ENCODE data around the gene LSM3. TPM values are rescaled to one million over a fixed set of nuclear protein-coding genes. Genes with fewer than 3 reads are reported as not detected.
A peak's percentile ranks its signal among the peaks of the same experiment; 100 is the strongest.

The LSM3 gene
- total RNA-seq, 1 experiment from 2014 or later = 49.4 TPM

- DNase-seq (ENCODE audit: low spot score) = peak; percentile 83
These were observed 35.1 kb upstream of the LSM3 start for GRCh38 chr3:14143271-14144225.

GRCh38 chr3:14144423-14145075 lies 34.1 kb upstream of the LSM3 start:
- peak; percentile 97 for DNase-seq (ENCODE audit: low spot score)

GRCh38 chr3:14145236-14145635 lies 33.4 kb upstream of the LSM3 start:
- DNase-seq (ENCODE audit: low spot score) = peak; percentile 23

GRCh38 chr3:14145670-14146380 lies 32.8 kb upstream of the LSM3 start:
- no peak for DNase-seq (ENCODE audit: low spot score)

GRCh38 chr3:14146381-14147065 lies 32.1 kb upstream of the LSM3 start:
- DNase-seq (ENCODE audit: low spot score) = no peak

- DNase-seq (ENCODE audit: low spot score) = no peak
These were observed 31.6 kb upstream of the LSM3 start for GRCh38 chr3:14147066-14147435.

- DNase-seq (ENCODE audit: low spot score) = no peak
These were observed 31.0 kb upstream of the LSM3 start for GRCh38 chr3:14147617-14148016.

- no peak for DNase-seq (ENCODE audit: low spot score)
These were observed 30.3 kb upstream of the LSM3 start for GRCh38 chr3:14148041-14148985.

- no peak for DNase-seq (ENCODE audit: low spot score)
These were observed 28.5 kb upstream of the LSM3 start for GRCh38 chr3:14150078-14150477.

- no peak for DNase-seq (ENCODE audit: low spot score)
These were observed 28.0 kb upstream of the LSM3 start for GRCh38 chr3:14150491-14151230.

GRCh38 chr3:14151471-14152083 lies 27.0 kb upstream of the LSM3 start:
- no peak for DNase-seq (ENCODE audit: low spot score)

- DNase-seq (ENCODE audit: low spot score) = no peak
These were observed 26.2 kb upstream of the LSM3 start for GRCh38 chr3:14152233-14152962.

- no peak for DNase-seq (ENCODE audit: low spot score)
These were observed 25.7 kb upstream of the LSM3 start for GRCh38 chr3:14152963-14153355.

GRCh38 chr3:14153663-14154062 lies 25.0 kb upstream of the LSM3 start:
- no peak for DNase-seq (ENCODE audit: low spot score)

- DNase-seq (ENCODE audit: low spot score) = no peak
These were observed 24.3 kb upstream of the LSM3 start for GRCh38 chr3:14154276-14154675.

- DNase-seq (ENCODE audit: low spot score) = no peak
These were observed 23.6 kb upstream of the LSM3 start for GRCh38 chr3:14154895-14155440.

GRCh38 chr3:14156201-14156600 lies 22.4 kb upstream of the LSM3 start:
- no peak for DNase-seq (ENCODE audit: low spot score)

GRCh38 chr3:14156843-14157561 lies 21.6 kb upstream of the LSM3 start:
- DNase-seq (ENCODE audit: low spot score) = no peak
